OCI-LY3 (cell line): Measurements from ENCODE around the gene BICC1.

Source experiments
- H2AFZ ChIP-seq: fragments of 200-600, 300-600 bp; shearing (Covaris generic); 2 replicates; pipeline ENCODE4 v1.6.0; 2014; ENCODE audit warnings: antibody characterized with exemption, low read depth, low read length
- H3K27ac ChIP-seq: fragments of 200-600, 300-600 bp; sonication (generic); 2 replicates; pipeline ENCODE4 v1.5.1; 2014; ENCODE audit warnings: mild to moderate bottlenecking, low read length, moderate library complexity, mixed read lengths
- H3K27me3 ChIP-seq: fragments of 200-600, 300-600 bp; sonication (generic); 2 replicates; pipeline ENCODE4 v1.6.1; 2014; ENCODE audit warnings: low read depth, low read length, mixed read lengths
- H3K36me3 ChIP-seq: fragments of 200-600, 300-600 bp; sonication (generic); replicated peaks from 2 replicates; pipeline ENCODE3; 2014; ENCODE audit warnings: low read depth, low read length, mixed read lengths
- H3K4me1 ChIP-seq: fragments of 300-600, 200-600 bp; sonication (generic); 2 replicates; pipeline ENCODE4 v1.6.1; 2014; ENCODE audit warnings: low read length, mixed read lengths
- H3K4me2 ChIP-seq: fragments of 200-600, 300-600 bp; sonication (generic); 2 replicates; pipeline ENCODE4 v1.6.1; 2014; ENCODE audit warnings: low read length, mixed read lengths
- H3K4me3 ChIP-seq: fragments of 300-600, 200-600 bp; sonication (generic); 2 replicates; pipeline ENCODE4 v1.5.1; 2014; ENCODE audit warnings: antibody characterized with exemption, mild to moderate bottlenecking, low read length, moderate library complexity
- H3K79me2 ChIP-seq: fragments of 300-600, 200-600 bp; shearing (Covaris generic); 2 replicates; pipeline ENCODE4 v1.6.1; 2014; ENCODE audit warnings: mild to moderate bottlenecking, low read length, mixed read lengths
- H3K9ac ChIP-seq: fragments of 300-600, 200-600 bp; shearing (Covaris generic); 2 replicates; pipeline ENCODE4 v1.6.0; 2014; ENCODE audit warnings: mild to moderate bottlenecking, low read length, moderate library complexity
- H3K9me3 ChIP-seq: fragments of 200-600, 300-600 bp; shearing (Covaris generic); 2 replicates; pipeline ENCODE4 v1.6.1; 2014; ENCODE audit warnings: low read length, mixed read lengths; ENCODE audit not compliant: insufficient read depth
- H4K20me1 ChIP-seq: fragments of 200-600, 300-600 bp; sonication (generic); 2 replicates; pipeline ENCODE4 v1.6.1; 2016; ENCODE audit warnings: low read length, mixed read lengths; ENCODE audit not compliant: insufficient read depth
- EZH2phosphoT487 ChIP-seq: fragments of 200-600 bp; shearing (Covaris generic); IDR thresholded peaks from 2 replicates; pipeline ENCODE4 v1.6.1; 2018; ENCODE audit warnings: antibody characterized with exemption, mixed run types, low read depth
- TF ChIP-seq, protein P1 (sequence below): fragments of 200-600, 300-600 bp; sonication (generic); IDR thresholded peaks from 2 replicates; pipeline ENCODE4 v1.5.1; 2014; ENCODE audit warnings: antibody characterized with exemption, low read length, low read depth

The BICC1 gene

GRCh38 chr10:58641095-58641531 lies 128.4 kb downstream of the BICC1 start:
- H3K9me3 ChIP-seq: no peaks in the 10 kb centered on the region
- H3K27ac ChIP-seq: no peak overlapping the region
- no peak overlapping the region for H2AFZ ChIP-seq
- H3K79me2 ChIP-seq: no peaks in the 10 kb centered on the region
- H3K36me3 ChIP-seq: no peaks in the 10 kb centered on the region
- H3K9ac ChIP-seq: no peak overlapping the region
- H3K4me3 ChIP-seq: no peak overlapping the region
- H4K20me1 ChIP-seq: no peaks in the 10 kb centered on the region
- no peaks in the 10 kb centered on the region for H3K27me3 ChIP-seq
- H3K4me2 ChIP-seq: no peak overlapping the region
- TF ChIP-seq, protein P1, sequence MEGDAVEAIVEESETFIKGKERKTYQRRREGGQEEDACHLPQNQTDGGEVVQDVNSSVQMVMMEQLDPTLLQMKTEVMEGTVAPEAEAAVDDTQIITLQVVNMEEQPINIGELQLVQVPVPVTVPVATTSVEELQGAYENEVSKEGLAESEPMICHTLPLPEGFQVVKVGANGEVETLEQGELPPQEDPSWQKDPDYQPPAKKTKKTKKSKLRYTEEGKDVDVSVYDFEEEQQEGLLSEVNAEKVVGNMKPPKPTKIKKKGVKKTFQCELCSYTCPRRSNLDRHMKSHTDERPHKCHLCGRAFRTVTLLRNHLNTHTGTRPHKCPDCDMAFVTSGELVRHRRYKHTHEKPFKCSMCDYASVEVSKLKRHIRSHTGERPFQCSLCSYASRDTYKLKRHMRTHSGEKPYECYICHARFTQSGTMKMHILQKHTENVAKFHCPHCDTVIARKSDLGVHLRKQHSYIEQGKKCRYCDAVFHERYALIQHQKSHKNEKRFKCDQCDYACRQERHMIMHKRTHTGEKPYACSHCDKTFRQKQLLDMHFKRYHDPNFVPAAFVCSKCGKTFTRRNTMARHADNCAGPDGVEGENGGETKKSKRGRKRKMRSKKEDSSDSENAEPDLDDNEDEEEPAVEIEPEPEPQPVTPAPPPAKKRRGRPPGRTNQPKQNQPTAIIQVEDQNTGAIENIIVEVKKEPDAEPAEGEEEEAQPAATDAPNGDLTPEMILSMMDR: 0 out of 2 replicates have a peak, but pooled peaks have one; percentile 9
- no peak for TF ChIP-seq EZH2phosphoT487
- no peaks in the 10 kb centered on the region for H3K4me1 ChIP-seq

GRCh38 chr10:58641708-58642107 lies 129.0 kb downstream of the BICC1 start:
- H2AFZ ChIP-seq: no peak overlapping the region

GRCh38 chr10:58642283-58642682 lies 129.6 kb downstream of the BICC1 start:
- Histone ChIP-seq H3K9me3 (no peaks in the 10 kb centered on the region), H4K20me1 (no peaks in the 10 kb centered on the region), H2AFZ (no peak overlapping the region), H3K4me1 (no peaks in the 10 kb centered on the region), H3K36me3 (no peaks in the 10 kb centered on the region), H3K79me2 (no peaks in the 10 kb centered on the region), H3K27me3 (no peaks in the 10 kb centered on the region), H3K27ac (no peak overlapping the region), H3K4me2 (no peak overlapping the region), H3K4me3 (no peak overlapping the region), H3K9ac (no peak overlapping the region)
- TF ChIP-seq, protein P1: no peak
- TF ChIP-seq EZH2phosphoT487: no peak

More at GRCh38 chr10:58641708-58642107, 129.0 kb downstream of the BICC1 start:
- Histone ChIP-seq H3K9me3 (no peaks in the 10 kb centered on the region), H3K27me3 (no peaks in the 10 kb centered on the region), H3K4me3 (no peak overlapping the region), H3K27ac (no peak overlapping the region), H4K20me1 (no peaks in the 10 kb centered on the region), H3K9ac (no peak overlapping the region), H3K79me2 (no peaks in the 10 kb centered on the region), H3K4me1 (no peaks in the 10 kb centered on the region), H3K36me3 (no peaks in the 10 kb centered on the region), H3K4me2 (no peak overlapping the region)
- no peak for TF ChIP-seq EZH2phosphoT487
- TF ChIP-seq, protein P1: no peak

- Histone ChIP-seq H3K9me3 (no peaks in the 10 kb centered on the region), H3K36me3 (no peaks in the 10 kb centered on the region), H3K9ac (no peak overlapping the region), H3K27ac (no peak overlapping the region), H4K20me1 (no peaks in the 10 kb centered on the region), H3K79me2 (no peaks in the 10 kb centered on the region), H3K4me2 (no peak overlapping the region), H3K4me1 (no peaks in the 10 kb centered on the region), H2AFZ (no peak overlapping the region), H3K27me3 (no peaks in the 10 kb centered on the region), H3K4me3 (no peak overlapping the region)
- TF ChIP-seq, protein P1: no peak
- TF ChIP-seq EZH2phosphoT487: no peak
Measured at GRCh38 chr10:58642916-58643428, 130.3 kb downstream of the BICC1 start.
